HL-60/S4 (cell line): ENCODE results near the gene HNRNPM.

Source experiments
- in situ Hi-C: fragments of 300-500 bp; cut with MboI; formaldehyde crosslinking; loops from 2 replicates; pipeline ENCODE4 v1.14.3; 2022; ENCODE audit warnings: low sequenced_read_pairs

Gene HNRNPM

GRCh38 chr19:8459095-8459494, 14.3 kb downstream of the HNRNPM start:
- in situ Hi-C loops, result no loop called here

DNA sequence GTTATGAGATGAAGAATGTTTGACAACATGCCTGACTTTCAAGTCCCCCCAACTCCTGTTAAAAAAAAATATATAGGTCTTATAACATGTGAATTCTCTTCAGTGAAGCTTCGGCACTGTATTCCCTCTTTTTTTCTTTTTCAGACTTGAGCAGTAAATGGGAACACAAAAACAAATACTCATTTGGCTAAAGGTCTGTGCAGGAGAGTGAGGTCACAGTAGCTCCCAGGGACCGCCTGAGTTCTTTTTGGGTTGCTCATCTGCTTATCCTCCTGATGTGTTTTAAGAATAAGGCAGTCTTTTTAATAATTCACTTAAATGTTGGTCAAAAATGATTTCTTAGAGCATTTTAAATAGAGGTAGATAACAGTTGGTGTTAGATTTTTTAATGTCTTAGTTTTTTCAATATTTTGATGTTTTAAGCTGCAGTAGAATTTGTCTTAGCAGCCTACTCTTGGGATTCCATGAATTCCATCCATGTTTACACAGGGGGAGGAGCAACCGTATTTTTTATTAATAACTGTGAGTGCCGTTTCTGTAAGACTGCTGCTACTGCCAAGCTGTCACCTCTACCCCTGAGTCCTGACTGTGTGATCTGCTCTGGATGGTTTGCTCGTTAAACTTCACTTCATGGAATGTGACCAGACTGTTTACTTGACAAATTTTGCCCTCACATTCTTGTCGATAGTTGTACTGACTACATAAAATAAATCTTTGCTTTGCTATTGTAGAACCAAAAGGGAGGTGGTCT, 14.9 kb downstream of the HNRNPM start:
- in situ Hi-C loops, result no loop called here

- in situ Hi-C loops, result no loop called here
Observed at GRCh38 chr19:8460516-8461298, 15.9 kb downstream of the HNRNPM start.

DNA sequence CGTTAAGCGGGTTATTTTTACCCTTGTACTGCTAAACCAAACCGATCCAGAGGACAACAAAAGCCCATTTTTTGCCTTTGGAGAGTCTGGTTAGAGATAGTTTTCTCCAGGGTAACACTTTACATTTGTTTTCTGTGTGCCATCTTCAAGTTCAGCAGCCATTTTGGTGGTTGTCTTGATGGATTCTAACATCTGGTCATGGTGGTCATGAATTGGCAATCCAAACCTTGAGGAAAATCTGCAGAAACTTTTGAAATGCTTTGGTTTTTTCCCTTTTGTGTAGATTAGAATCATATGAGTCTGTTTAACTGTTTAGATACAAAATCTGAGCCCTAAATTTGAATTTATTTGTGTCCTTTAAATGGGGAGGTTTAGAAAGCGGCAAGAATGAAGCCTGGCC, 16.6 kb downstream of the HNRNPM start:
- in situ Hi-C loops, result no loop called here

DNA sequence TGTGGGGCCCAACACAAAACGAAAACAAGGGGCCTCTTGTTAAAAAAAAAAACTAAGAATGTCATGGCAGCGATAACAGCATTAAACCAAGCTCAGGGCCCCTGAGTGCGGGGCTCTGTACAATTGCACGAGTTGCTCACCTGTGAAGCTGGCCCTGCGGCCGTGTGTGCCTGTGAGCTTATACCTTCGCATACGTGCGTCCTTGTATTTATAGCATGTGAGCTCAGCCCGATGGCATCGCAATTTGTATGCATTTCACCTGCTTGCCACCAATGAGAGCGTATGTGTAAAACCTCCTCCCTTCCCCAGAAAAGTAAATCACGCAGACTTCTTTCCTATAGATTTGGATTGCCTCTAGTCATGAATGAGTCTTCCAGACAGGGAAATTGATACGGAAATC, 17.1 kb downstream of the HNRNPM start:
- in situ Hi-C loops, result no loop called here

- in situ Hi-C loops, result no loop called here
Observed at GRCh38 chr19:8462571-8462970, 17.8 kb downstream of the HNRNPM start.

DNA sequence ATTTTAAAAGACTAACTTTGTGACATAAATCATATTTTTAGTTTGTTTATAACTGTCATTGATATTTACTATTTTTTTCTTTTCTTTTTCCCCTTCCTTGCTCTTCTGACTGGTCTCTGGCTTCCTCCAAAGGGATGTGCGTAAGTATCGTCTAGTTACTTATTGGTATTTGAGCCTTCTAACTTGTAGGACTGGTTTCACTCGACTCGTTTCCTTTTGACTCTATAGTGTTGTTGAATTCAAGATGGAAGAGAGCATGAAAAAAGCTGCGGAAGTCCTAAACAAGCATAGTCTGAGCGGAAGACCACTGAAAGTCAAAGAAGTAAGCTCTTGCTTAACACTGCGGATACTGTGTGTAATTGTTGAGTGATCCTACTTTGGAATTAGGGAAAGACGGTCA, 18.6 kb downstream of the HNRNPM start:
- in situ Hi-C loops, result no loop called here

DNA sequence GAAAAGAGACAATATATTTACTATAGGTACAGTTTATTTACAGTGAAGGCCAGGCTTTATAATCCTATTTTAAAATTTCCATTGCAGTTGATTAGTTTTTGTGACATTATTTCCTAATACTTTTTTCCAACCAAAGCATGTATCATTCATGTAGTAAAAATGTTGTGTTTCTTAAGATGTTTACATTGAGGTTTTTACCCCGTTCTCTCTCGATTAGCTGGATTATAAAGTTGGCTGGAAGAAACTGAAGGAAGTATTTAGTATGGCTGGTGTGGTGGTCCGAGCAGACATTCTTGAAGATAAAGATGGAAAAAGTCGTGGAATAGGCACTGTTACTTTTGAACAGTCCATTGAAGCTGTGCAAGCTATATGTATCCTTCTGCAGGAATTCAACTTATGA, 21.2 kb downstream of the HNRNPM start:
- in situ Hi-C loops, result no loop called here

- in situ Hi-C loops, result no loop called here
Observed at GRCh38 chr19:8468124-8468523, 23.3 kb downstream of the HNRNPM start.

DNA sequence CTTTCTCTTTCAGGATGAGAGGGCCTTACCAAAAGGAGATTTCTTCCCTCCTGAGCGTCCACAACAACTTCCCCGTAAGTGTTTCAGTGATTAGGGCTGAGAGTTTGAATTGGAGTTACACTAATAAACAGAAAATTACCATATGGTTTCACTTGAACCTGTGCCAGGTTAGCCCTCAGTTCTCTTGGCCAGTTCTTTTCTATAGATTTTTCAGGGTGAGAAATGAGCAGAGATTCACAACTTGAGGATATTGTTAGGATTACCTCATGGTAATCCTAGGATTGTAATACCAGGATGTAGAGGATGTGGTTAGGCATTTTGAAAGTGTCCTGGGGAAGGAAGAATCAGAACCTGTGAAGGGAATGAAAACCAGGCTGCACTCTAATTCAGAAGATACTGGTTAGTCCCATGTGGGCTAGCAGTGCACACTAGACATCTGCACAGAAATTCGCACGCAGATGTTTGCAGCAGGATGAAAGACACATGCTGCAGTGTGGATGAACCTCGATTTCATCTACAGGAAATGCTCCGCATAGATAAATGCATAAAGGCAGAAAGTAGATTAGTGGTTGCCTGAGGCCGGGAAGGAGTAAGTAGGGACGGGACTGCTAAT, 24.1 kb downstream of the HNRNPM start:
- in situ Hi-C loops, result no loop called here

DNA sequence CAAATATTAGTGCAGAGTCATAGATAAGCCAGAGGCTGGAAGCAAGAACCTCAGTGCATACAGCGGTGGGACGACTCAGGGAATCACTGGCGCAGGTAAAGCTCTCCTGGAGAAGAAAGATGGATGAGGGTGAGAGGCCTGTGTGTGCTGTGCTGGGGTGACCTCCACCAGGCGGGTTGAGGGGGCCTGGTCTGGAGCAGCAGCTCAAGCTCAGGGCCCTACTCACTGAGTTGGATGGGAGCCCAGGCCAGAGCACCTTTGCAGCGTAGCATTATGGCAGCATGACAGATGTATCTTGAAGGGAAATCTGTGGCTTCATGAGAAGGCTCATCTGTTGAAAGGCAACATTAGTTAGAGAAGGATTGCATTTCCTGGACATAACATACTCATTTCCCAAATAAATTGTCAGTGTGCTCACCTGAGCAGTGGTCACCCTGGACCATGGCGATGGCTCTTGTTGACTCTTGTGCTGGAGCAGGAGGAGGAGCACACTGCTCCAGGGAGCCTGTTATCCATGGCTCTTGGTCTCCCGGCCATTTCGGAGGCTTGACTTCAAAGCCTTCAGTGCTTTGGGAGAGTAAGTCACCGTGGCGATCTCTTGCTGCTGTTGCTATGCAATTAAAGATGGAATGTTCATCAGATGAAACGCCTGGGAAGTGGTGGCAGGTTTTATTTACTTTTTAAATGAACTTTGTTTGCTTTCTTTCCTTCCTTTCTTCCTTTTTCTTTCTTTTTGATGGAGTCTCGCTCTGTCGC, 25.0 kb downstream of the HNRNPM start:
- in situ Hi-C loops, result no loop called here

GRCh38 chr19:8473648-8474476, 29.1 kb downstream of the HNRNPM start:
- in situ Hi-C loops, result no loop called here

- in situ Hi-C loops, result no loop called here
Observed at GRCh38 chr19:8475005-8475404, 30.2 kb downstream of the HNRNPM start.

- in situ Hi-C loops, result no loop called here
Observed at GRCh38 chr19:8476524-8476923, 31.7 kb downstream of the HNRNPM start.

DNA sequence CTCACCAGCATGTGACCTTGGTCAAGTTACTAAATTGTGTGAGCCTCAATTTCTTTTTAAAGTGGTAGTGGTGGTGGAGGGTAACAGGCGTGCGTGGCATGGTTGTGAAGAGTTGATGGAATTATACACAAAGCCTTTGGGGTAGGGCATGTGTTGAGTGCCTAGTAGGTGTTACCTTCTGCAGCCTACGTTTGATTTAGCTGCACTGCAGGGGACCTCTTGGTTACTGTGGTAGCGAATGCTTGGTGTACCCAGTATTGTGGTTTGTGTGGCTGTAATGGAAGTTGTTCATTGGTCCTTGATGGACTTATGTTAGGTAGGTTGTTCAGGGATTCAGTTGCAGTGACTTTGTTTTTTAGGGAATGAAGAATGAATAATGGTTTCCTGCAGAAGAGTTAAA, 33.1 kb downstream of the HNRNPM start:
- in situ Hi-C loops, result no loop called here

GRCh38 chr19:8478598-8478997, 33.8 kb downstream of the HNRNPM start:
- in situ Hi-C loops, result no loop called here

DNA sequence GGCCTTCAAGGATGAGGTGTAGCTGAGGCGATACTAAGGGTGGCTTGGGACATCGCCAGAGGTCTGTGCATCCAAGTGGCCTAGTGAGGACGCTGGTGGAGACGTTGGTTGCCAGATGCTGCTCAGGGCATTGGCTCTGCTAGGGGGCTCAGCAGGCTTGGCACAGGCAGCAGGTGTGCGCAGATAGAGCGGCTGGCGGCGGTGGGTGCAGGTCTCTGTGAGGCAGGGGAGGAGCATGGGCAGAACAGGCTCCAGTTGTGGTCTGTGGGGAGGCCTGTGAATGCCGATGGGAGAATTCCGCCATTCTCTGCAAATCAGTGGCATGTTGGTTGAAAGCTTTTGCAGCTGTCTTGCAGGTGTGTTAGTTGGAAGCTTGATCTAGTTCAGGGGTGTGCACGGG, 36.4 kb downstream of the HNRNPM start:
- in situ Hi-C loops, result no loop called here

- in situ Hi-C loops, result no loop called here
Observed at GRCh38 chr19:8481616-8482015, 36.8 kb downstream of the HNRNPM start.

DNA sequence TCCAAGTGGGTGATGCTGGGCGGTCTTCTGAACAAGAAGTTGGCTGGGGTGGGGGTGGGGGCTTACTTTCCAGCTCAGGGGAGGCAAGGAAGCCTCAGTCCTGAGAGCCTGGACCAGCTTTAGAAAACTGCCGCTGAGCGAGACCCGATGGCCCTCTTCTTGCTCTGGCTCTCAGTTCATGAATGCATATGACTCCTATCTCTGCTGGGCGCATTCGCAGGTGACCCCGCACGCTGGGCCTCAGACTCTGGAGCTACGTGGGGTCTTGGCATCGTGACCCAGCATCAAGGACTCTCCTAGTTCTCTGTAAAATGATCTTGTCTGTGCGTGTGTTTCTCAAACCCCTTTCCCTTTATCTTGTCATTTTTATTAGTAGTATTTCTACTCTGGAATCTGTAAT, 37.9 kb downstream of the HNRNPM start:
- in situ Hi-C loops, result no loop called here

- in situ Hi-C loops, result no loop called here
Observed at GRCh38 chr19:8483165-8483564, 38.4 kb downstream of the HNRNPM start.
